Hair follicle dermal papilla cell (primary cell): ENCODE measurements around the gene KCNAB2. TPM values are rescaled to one million over a fixed set of nuclear protein-coding genes. Genes with fewer than 3 reads are reported as not detected.

Source experiments
- total RNA-seq: library from RNA; depleted of rRNA; stranded (reverse); fragments of >200 nt; gene quantifications from 2 replicates; pipeline ENCODE4 v1.2.3, GENCODE V29; 2012

Gene KCNAB2
- 17.7 and 21.7 TPM in 2 replicates for total RNA-seq

DNA sequence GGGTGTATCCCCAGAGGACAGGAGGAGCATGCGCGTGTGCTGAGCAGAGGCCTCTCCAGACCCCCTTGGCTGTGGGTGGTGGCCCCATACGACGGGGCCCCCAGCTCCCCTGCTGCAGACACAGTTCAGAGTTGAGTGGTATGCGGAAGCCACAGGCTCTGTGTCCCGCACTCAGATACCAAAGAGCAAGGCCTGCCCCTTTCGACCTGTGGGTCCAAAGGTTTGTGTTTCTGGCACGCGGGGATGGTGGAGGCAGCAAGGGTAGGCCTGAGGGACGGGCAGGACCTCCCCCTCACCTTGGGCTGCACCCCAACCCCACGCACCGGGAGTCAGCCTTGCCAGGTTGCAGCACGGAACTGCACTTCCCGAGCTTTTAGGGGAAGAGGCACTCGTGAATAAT, at the start of gene KCNAB2:
KCNAB2 (plus strand) TSS at position 328 of the 400 bp plus-strand sequence. CDS start 5,649 bp downstream, outside the sequence.

Other genes starting within 250 kb of the KCNAB2 start
- gene NPHP4, start 53.5 kb upstream of the KCNAB2 start, total RNA-seq, result 12.6 and 19.8 TPM in 2 replicates
- gene CHD5, start 134.4 kb downstream of the KCNAB2 start, total RNA-seq, result 0.12 and 0.16 TPM in 2 replicates
- 70.1 and 76.5 TPM in 2 replicates for gene RPL22, start 153.7 kb downstream of the KCNAB2 start, total RNA-seq
- 5.8 and 16.1 TPM in 2 replicates for gene RNF207, start 160.2 kb downstream of the KCNAB2 start, total RNA-seq
- gene ICMT, start 190.1 kb downstream of the KCNAB2 start, total RNA-seq, result 62.7 and 77.6 TPM in 2 replicates
- not detected in 2 replicates for gene HES3, start 198.3 kb downstream of the KCNAB2 start, total RNA-seq
- gene GPR153, start 215.2 kb downstream of the KCNAB2 start, total RNA-seq, result 15.1 and 18.3 TPM in 2 replicates